ENCODE results near the gene EXOC2. TPM values are rescaled to one million over a fixed set of nuclear protein-coding genes. Genes with fewer than 3 reads are reported as not detected.

The EXOC2 gene
- total and polyA plus RNA-seq, 2 donors (not counting 1 experiment from before 2014, with no cell fraction given) = 12.2 to 45.0 TPM

GRCh38 chr6:610882-611281 lies 82.1 kb downstream of the EXOC2 start:
- Mint-ChIP-seq H3K4me3 (no peak overlapping the region), H3K9me3 (ENCODE audit: insufficient read depth) (no peaks in the 10 kb centered on the region), H3K4me1 (peaks cover 10% of the 10 kb centered on the region), H3K27me3 (no peaks in the 10 kb centered on the region), H3K27ac (peak overlapping the region; percentile 43)
- Histone ChIP-seq H3K4me1 (ENCODE audit: control insufficient read depth in 2 of 2, insufficient read depth in 2 of 2, low read length in 2 of 2) (peaks cover 4 to 8% of the 10 kb centered on the region in 2 donors), H3K4me3 (ENCODE audit: control extremely low read depth in 1 of 5, extremely low read depth in 1 of 5, insufficient read depth in 1 of 5, low read depth in 2 of 5, low read length in 4 of 5) (no peak overlapping the region), H4K20me1 (ENCODE audit: control insufficient read depth, insufficient read depth, low read length, poor library complexity, severe bottlenecking) (no peaks in the 10 kb centered on the region), H3K27ac (ENCODE audit: low read length in 2 of 2) (peak overlapping the region in 1 of 2 donors; percentile 25), H3K27me3 (replicated peaks in 1 of 4; ENCODE audit: control extremely low read depth in 1 of 4, control insufficient read depth in 3 of 4, insufficient read depth in 4 of 4, low read length in 3 of 4) (no peaks in the 10 kb centered on the region), H3K4me2 (replicated peaks; ENCODE audit: low read depth, low read length, poor library complexity, severe bottlenecking) (no peak overlapping the region), H3K9ac (ENCODE audit: low read length) (no peak overlapping the region), H3K9me3 (ENCODE audit: control extremely low read depth in 1 of 3, control insufficient read depth in 2 of 3, insufficient read depth in 1 of 3, low read length in 2 of 3) (no peaks in the 10 kb centered on the region), H3K36me3 (replicated peaks in 1 of 2; ENCODE audit: control extremely low read depth in 1 of 2, control insufficient read depth in 1 of 2, extremely low read depth in 1 of 2, insufficient read depth in 2 of 2, low read length in 1 of 2) (peaks cover 13 to 21% of the 10 kb centered on the region in 2 experiments), H3K79me2 (ENCODE audit: control insufficient read depth, insufficient read depth, low read length) (no peaks in the 10 kb centered on the region), H2AFZ (ENCODE audit: insufficient read depth, low read depth, low read length, poor library complexity, severe bottlenecking) (no peak overlapping the region)
- POLR2A ChIA-PET = no interaction called here
- no peak for DNase-seq
- intact Hi-C loops (cut with micrococcal nuclease) = no loop called here
- no peak for TF ChIP-seq EZH2 (IDR thresholded peaks at IDR 0.05; ENCODE audit: borderline replicate concordance, insufficient read depth, low read depth, low read length, poor library complexity, severe bottlenecking)
- TF ChIP-seq, protein P1, sequence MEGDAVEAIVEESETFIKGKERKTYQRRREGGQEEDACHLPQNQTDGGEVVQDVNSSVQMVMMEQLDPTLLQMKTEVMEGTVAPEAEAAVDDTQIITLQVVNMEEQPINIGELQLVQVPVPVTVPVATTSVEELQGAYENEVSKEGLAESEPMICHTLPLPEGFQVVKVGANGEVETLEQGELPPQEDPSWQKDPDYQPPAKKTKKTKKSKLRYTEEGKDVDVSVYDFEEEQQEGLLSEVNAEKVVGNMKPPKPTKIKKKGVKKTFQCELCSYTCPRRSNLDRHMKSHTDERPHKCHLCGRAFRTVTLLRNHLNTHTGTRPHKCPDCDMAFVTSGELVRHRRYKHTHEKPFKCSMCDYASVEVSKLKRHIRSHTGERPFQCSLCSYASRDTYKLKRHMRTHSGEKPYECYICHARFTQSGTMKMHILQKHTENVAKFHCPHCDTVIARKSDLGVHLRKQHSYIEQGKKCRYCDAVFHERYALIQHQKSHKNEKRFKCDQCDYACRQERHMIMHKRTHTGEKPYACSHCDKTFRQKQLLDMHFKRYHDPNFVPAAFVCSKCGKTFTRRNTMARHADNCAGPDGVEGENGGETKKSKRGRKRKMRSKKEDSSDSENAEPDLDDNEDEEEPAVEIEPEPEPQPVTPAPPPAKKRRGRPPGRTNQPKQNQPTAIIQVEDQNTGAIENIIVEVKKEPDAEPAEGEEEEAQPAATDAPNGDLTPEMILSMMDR (IDR thresholded peaks at IDR 0.05) = no peak
- CTCF ChIA-PET = interaction anchor here (1.0 kb wide), 1 partner anchor 18 kb away, joined by 6 read pairs; no protein-coding TSS in a partner anchor
- WGBS (ENCODE audit: insufficient coverage) = no CpG with 5 or more reads among the region's 2 CpGs
- no peak for ATAC-seq (ENCODE audit: low read depth)

DNA sequence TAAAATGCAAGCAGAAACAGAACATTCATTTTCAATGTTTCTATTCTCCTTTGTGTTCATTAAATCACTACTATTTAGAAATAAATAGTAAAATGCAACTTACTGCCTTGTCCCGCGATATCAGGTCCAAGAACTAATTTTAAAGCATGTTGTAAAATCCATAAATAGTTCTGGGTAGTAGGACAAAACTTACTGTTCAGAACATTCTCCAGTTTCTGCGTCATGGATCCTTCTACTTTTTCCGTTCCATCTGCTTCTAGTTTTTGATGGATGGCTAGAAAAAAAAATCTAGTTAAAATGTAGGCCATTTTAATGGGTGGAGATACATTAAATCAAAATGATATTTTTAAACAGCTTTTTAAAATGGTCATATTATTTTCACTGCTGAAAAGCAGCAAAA lies 83.0 kb downstream of the EXOC2 start:
- Histone ChIP-seq H3K79me2 (ENCODE audit: control insufficient read depth, insufficient read depth, low read length) (no peaks in the 10 kb centered on the region), H3K36me3 (replicated peaks in 1 of 2; ENCODE audit: control extremely low read depth in 1 of 2, control insufficient read depth in 1 of 2, extremely low read depth in 1 of 2, insufficient read depth in 2 of 2, low read length in 1 of 2) (peaks cover 13 to 21% of the 10 kb centered on the region in 2 experiments), H3K9me3 (ENCODE audit: control extremely low read depth in 1 of 3, control insufficient read depth in 2 of 3, insufficient read depth in 1 of 3, low read length in 2 of 3) (no peaks in the 10 kb centered on the region), H3K4me2 (replicated peaks; ENCODE audit: low read depth, low read length, poor library complexity, severe bottlenecking) (no peak overlapping the region), H3K9ac (ENCODE audit: low read length) (no peak overlapping the region), H2AFZ (ENCODE audit: insufficient read depth, low read depth, low read length, poor library complexity, severe bottlenecking) (no peak overlapping the region), H3K27me3 (replicated peaks in 1 of 4; ENCODE audit: control extremely low read depth in 1 of 4, control insufficient read depth in 3 of 4, insufficient read depth in 4 of 4, low read length in 3 of 4) (no peaks in the 10 kb centered on the region), H3K27ac (ENCODE audit: low read length in 2 of 2) (no peak overlapping the region), H3K4me1 (ENCODE audit: control insufficient read depth in 2 of 2, insufficient read depth in 2 of 2, low read length in 2 of 2) (peaks cover 4 to 9% of the 10 kb centered on the region in 2 donors), H4K20me1 (ENCODE audit: control insufficient read depth, insufficient read depth, low read length, poor library complexity, severe bottlenecking) (no peaks in the 10 kb centered on the region), H3K4me3 (ENCODE audit: control extremely low read depth in 1 of 5, extremely low read depth in 1 of 5, insufficient read depth in 1 of 5, low read depth in 2 of 5, low read length in 4 of 5) (no peak overlapping the region)
- H3K9me3 Mint-ChIP-seq (ENCODE audit: insufficient read depth) = no peaks in the 10 kb centered on the region
- ChIA-PET CTCF (no interaction called here), POLR2A (no interaction called here)
- no peak overlapping the region for H3K4me3 Mint-ChIP-seq
- ATAC-seq (ENCODE audit: low read depth) (no peak), DNase-seq (no peak)
- H3K27me3 Mint-ChIP-seq = no peaks in the 10 kb centered on the region
- H3K27ac Mint-ChIP-seq = no peak overlapping the region
- WGBS (ENCODE audit: insufficient coverage) = no CpG with 5 or more reads among the region's 4 CpGs
- TF ChIP-seq, protein P1 (IDR thresholded peaks at IDR 0.05) = no peak
- TF ChIP-seq EZH2 (IDR thresholded peaks at IDR 0.05; ENCODE audit: borderline replicate concordance, insufficient read depth, low read depth, low read length, poor library complexity, severe bottlenecking) = no peak
- intact Hi-C loops (cut with micrococcal nuclease) = no loop called here
- H3K4me1 Mint-ChIP-seq = peaks cover 12% of the 10 kb centered on the region

Measured in B cell (primary cell).